ENCODE measurements around the gene FGF12.

The FGF12 gene

DNA sequence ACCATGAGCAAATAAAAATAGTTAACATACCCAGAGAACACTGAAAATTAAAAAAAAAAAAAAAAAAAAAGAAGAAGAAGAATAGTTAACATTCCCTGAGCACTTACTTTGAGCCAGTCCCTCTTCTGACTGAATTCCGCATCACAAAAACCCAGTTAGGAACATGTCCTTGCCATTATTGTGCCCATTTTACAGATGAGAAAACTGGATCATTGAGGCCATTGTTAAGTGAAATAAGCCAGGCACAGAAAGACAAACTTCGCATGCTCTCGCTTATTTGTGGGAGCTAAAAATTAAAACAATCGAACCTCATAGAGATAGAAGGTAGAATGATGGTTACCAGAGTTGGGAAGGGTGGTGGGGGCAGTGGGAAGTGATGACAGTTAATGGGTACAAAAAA, 119.5 kb downstream of the FGF12 start:
- Histone ChIP-seq H3K9me2 (replicated peaks; ENCODE audit: control insufficient read depth, low read length) (no peaks in the 10 kb centered on the region), H3K9me3 (ENCODE audit: control insufficient read depth, insufficient read depth, low read length) (no peaks in the 10 kb centered on the region)

DNA sequence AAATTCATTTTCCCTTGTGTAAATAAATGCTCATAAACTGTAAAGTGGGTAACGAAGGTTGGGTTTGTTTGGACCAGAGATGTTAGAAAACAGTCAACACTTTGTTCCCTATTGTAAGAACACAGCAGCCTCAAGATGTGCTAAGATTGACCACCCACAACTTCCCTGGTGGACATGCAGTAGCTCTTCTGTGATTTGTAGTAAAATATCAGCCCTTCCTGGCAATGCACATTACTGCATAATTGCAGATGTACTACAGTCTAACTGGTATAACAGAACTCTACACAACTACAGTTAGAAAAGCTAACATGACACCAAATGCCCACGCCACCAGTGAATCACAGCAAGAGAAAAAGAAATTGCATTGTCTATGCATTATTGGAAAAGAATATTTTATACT, 129.4 kb downstream of the FGF12 start:
- Histone ChIP-seq H3K27me3 (ENCODE audit: control insufficient read depth, low read length) (no peaks in the 10 kb centered on the region), H3K79me2 (ENCODE audit: control insufficient read depth, low read length) (no peaks in the 10 kb centered on the region), H3K36me3 (ENCODE audit: control insufficient read depth, low read length) (no peaks in the 10 kb centered on the region), H3K4me1 (ENCODE audit: control insufficient read depth, low read length) (no peaks in the 10 kb centered on the region), H3K9me3 (ENCODE audit: control insufficient read depth, insufficient read depth, low read length) (no peaks in the 10 kb centered on the region), H3K27ac (ENCODE audit: low read depth, low read length) (no peak overlapping the region), H4K20me1 (ENCODE audit: control insufficient read depth, insufficient read depth, low read depth, low read length) (no peaks in the 10 kb centered on the region), H3K4me3 (ENCODE audit: low read length) (no peak overlapping the region), H3K4me2 (ENCODE audit: low read length) (no peak overlapping the region), H3K9me2 (replicated peaks; ENCODE audit: control insufficient read depth, low read length) (no peaks in the 10 kb centered on the region), H3F3A (ENCODE audit: control insufficient read depth, insufficient read depth) (no peaks in the 10 kb centered on the region)
- TF ChIP-seq EZH2phosphoT487 (IDR thresholded peaks at IDR 0.05; ENCODE audit: borderline replicate concordance, low read length), result no peak
- TF ChIP-seq, protein P1, sequence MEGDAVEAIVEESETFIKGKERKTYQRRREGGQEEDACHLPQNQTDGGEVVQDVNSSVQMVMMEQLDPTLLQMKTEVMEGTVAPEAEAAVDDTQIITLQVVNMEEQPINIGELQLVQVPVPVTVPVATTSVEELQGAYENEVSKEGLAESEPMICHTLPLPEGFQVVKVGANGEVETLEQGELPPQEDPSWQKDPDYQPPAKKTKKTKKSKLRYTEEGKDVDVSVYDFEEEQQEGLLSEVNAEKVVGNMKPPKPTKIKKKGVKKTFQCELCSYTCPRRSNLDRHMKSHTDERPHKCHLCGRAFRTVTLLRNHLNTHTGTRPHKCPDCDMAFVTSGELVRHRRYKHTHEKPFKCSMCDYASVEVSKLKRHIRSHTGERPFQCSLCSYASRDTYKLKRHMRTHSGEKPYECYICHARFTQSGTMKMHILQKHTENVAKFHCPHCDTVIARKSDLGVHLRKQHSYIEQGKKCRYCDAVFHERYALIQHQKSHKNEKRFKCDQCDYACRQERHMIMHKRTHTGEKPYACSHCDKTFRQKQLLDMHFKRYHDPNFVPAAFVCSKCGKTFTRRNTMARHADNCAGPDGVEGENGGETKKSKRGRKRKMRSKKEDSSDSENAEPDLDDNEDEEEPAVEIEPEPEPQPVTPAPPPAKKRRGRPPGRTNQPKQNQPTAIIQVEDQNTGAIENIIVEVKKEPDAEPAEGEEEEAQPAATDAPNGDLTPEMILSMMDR (IDR thresholded peaks at IDR 0.05; ENCODE audit: low read depth, low read length, poor library complexity, severe bottlenecking), result no peak

More for the DNA sequence above, 119.5 kb downstream of the FGF12 start:
- Histone ChIP-seq H3K4me1 (ENCODE audit: control insufficient read depth, low read length) (no peaks in the 10 kb centered on the region), H3K79me2 (ENCODE audit: control insufficient read depth, low read length) (no peaks in the 10 kb centered on the region), H3K4me2 (ENCODE audit: low read length) (no peak overlapping the region), H3K27ac (ENCODE audit: low read depth, low read length) (no peak overlapping the region), H3K4me3 (ENCODE audit: low read length) (no peak overlapping the region), H3F3A (ENCODE audit: control insufficient read depth, insufficient read depth) (no peaks in the 10 kb centered on the region), H4K20me1 (ENCODE audit: control insufficient read depth, insufficient read depth, low read depth, low read length) (no peaks in the 10 kb centered on the region), H3K27me3 (ENCODE audit: control insufficient read depth, low read length) (no peaks in the 10 kb centered on the region), H3K36me3 (ENCODE audit: control insufficient read depth, low read length) (no peaks in the 10 kb centered on the region)
- TF ChIP-seq EZH2phosphoT487 (IDR thresholded peaks at IDR 0.05; ENCODE audit: borderline replicate concordance, low read length), result no peak
- TF ChIP-seq, protein P1 (IDR thresholded peaks at IDR 0.05; ENCODE audit: low read depth, low read length, poor library complexity, severe bottlenecking), result no peak

DNA sequence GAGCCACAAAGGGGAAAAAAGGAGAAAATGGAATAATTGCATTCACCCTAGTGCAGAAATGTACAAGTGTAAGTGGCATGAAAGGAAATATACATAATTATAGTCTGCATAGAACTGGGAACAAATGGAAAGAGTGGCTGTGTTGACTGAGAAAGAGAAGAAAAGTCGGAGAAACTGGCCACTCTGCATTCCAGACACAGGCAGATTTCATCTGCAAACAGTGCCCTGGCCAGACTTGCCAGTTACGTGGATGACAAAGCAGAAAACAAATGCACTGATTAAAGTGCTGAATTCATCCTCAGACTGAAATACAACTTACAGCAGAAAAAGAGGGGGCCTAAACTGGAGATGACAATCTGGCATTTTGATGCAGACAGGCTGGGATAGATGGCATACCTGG, 129.8 kb downstream of the FGF12 start:
- Histone ChIP-seq H3K36me3 (ENCODE audit: control insufficient read depth, low read length) (no peaks in the 10 kb centered on the region), H3F3A (ENCODE audit: control insufficient read depth, insufficient read depth) (no peaks in the 10 kb centered on the region), H4K20me1 (ENCODE audit: control insufficient read depth, insufficient read depth, low read depth, low read length) (no peaks in the 10 kb centered on the region), H3K9me3 (ENCODE audit: control insufficient read depth, insufficient read depth, low read length) (no peaks in the 10 kb centered on the region), H3K9me2 (replicated peaks; ENCODE audit: control insufficient read depth, low read length) (no peaks in the 10 kb centered on the region), H3K27ac (ENCODE audit: low read depth, low read length) (no peak overlapping the region), H3K79me2 (ENCODE audit: control insufficient read depth, low read length) (no peaks in the 10 kb centered on the region), H3K4me3 (ENCODE audit: low read length) (no peak overlapping the region), H3K27me3 (ENCODE audit: control insufficient read depth, low read length) (no peaks in the 10 kb centered on the region), H3K4me2 (ENCODE audit: low read length) (no peak overlapping the region), H3K4me1 (ENCODE audit: control insufficient read depth, low read length) (no peaks in the 10 kb centered on the region)
- no peak for TF ChIP-seq EZH2phosphoT487 (IDR thresholded peaks at IDR 0.05; ENCODE audit: borderline replicate concordance, low read length)
- TF ChIP-seq, protein P1 (IDR thresholded peaks at IDR 0.05; ENCODE audit: low read depth, low read length, poor library complexity, severe bottlenecking), result no peak

DNA sequence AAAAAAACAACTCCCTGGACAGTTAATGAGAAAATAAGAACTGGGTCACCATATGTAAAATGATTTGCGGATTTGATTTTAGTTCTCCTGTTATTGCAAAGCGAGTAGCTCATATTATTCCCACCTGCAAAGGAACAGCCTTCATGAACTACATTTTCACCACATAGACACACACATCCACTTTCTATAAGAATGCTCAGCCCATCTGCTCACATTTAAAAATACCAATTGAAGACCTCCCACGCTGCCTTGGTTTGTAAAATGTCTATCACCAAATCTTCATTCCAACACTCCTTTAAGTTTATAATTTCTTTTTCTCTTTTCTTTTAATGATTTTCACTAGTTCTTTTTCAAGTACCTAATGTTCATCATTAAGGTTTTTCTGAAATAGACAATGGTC, 148.6 kb downstream of the FGF12 start:
- no peaks in the 10 kb centered on the region for H4K20me1 ChIP-seq (ENCODE audit: control insufficient read depth, insufficient read depth, low read depth, low read length)
- no peak overlapping the region for H3K4me2 ChIP-seq (ENCODE audit: low read length)
- H3F3A ChIP-seq (ENCODE audit: control insufficient read depth, insufficient read depth), result no peaks in the 10 kb centered on the region
- TF ChIP-seq, protein P1 (IDR thresholded peaks at IDR 0.05; ENCODE audit: low read depth, low read length, poor library complexity, severe bottlenecking), result no peak
- TF ChIP-seq EZH2phosphoT487 (IDR thresholded peaks at IDR 0.05; ENCODE audit: borderline replicate concordance, low read length), result no peak
- no peaks in the 10 kb centered on the region for H3K36me3 ChIP-seq (ENCODE audit: control insufficient read depth, low read length)
- H3K9me3 ChIP-seq (ENCODE audit: control insufficient read depth, insufficient read depth, low read length), result no peaks in the 10 kb centered on the region
- no peaks in the 10 kb centered on the region for H3K9me2 ChIP-seq (replicated peaks; ENCODE audit: control insufficient read depth, low read length)
- no peaks in the 10 kb centered on the region for H3K79me2 ChIP-seq (ENCODE audit: control insufficient read depth, low read length)
- peaks cover 3% of the 10 kb centered on the region; the same call in 1 of the 2 replicates for H3K4me1 ChIP-seq (ENCODE audit: control insufficient read depth, low read length)
- no peak overlapping the region for H3K27ac ChIP-seq (ENCODE audit: low read depth, low read length)
- H3K27me3 ChIP-seq (ENCODE audit: control insufficient read depth, low read length), result no peaks in the 10 kb centered on the region
- H3K4me3 ChIP-seq (ENCODE audit: low read length), result no peak overlapping the region

All from DOHH2 (cell line).